ENCODE data around the gene GTPBP1. TPM values are rescaled to one million over a fixed set of nuclear protein-coding genes. Genes with fewer than 3 reads are reported as not detected.

Gene GTPBP1
- total and polyA plus RNA-seq, 12 donors: 13.5 to 53.2 (median 33.8) TPM

- peaks cover 22 to 100% (median 95%) of the 10 kb centered on the region in 9 donors for H3K36me3 ChIP-seq
- peaks cover 0 to 9% (median 0%) of the 10 kb centered on the region in 9 donors for H3K4me1 ChIP-seq
- DNase-seq (no peak), ATAC-seq (no peak)
- H3K27me3 ChIP-seq: no peaks in the 10 kb centered on the region
- H3K27ac ChIP-seq: no peak overlapping the region
- intact Hi-C loops (cut with DNase I): no loop called here
- 87 to 92% methylated on average over 6 of the region's 6 CpGs for whole genome bisulfite sequencing, 2 donors
- H3K4me3 ChIP-seq: no peak overlapping the region
- TF ChIP-seq, protein P1, sequence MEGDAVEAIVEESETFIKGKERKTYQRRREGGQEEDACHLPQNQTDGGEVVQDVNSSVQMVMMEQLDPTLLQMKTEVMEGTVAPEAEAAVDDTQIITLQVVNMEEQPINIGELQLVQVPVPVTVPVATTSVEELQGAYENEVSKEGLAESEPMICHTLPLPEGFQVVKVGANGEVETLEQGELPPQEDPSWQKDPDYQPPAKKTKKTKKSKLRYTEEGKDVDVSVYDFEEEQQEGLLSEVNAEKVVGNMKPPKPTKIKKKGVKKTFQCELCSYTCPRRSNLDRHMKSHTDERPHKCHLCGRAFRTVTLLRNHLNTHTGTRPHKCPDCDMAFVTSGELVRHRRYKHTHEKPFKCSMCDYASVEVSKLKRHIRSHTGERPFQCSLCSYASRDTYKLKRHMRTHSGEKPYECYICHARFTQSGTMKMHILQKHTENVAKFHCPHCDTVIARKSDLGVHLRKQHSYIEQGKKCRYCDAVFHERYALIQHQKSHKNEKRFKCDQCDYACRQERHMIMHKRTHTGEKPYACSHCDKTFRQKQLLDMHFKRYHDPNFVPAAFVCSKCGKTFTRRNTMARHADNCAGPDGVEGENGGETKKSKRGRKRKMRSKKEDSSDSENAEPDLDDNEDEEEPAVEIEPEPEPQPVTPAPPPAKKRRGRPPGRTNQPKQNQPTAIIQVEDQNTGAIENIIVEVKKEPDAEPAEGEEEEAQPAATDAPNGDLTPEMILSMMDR (IDR thresholded peaks at IDR 0.05): no peak
- H3K9me3 ChIP-seq: no peaks in the 10 kb centered on the region
Observed at GRCh38 chr22:38744981-38745380, 39.2 kb downstream of the GTPBP1 start.

DNA sequence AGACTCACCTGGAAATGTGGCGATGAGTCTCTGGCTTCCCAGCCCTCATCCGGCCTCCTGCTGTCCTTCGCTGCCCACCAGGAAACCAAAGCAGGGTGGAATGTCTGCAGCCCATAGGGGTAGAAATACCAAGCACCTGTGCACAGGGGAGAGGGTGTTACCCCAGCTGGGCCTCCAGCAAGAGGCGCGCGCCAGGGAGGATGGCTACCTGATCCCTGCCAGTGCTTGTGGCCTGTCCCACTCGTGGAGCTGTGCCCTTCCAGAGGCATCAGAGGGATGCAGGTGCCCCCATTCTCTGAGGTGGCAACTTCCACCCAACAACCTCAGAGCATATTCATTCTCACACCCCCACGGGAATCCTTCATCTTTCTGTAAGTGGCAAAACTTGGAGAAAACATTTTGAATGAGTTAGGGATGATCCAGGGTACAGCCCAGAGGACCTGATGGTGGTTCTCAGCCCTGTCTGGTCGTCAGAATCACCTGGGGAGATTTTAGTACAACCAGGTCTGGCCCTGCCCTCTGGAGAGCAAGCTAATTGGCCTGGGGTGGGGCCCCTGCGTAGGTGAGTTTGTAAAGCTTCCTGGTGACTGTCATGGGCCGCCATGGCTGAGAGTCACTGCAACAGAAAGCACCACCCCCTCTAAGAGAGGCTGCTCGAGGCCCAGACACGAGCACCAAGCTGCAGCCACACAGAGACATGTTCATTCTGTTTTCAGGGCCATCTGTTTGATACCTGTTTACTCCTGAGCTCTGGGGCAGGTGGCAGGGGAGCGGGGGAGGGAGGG lies 40.1 kb downstream of the GTPBP1 start:
- 90 to 92% methylated on average over 14 of the region's 14 CpGs for WGBS, 2 donors
- intact Hi-C loops (cut with DNase I): no loop called here
- no peak for ATAC-seq

DNA sequence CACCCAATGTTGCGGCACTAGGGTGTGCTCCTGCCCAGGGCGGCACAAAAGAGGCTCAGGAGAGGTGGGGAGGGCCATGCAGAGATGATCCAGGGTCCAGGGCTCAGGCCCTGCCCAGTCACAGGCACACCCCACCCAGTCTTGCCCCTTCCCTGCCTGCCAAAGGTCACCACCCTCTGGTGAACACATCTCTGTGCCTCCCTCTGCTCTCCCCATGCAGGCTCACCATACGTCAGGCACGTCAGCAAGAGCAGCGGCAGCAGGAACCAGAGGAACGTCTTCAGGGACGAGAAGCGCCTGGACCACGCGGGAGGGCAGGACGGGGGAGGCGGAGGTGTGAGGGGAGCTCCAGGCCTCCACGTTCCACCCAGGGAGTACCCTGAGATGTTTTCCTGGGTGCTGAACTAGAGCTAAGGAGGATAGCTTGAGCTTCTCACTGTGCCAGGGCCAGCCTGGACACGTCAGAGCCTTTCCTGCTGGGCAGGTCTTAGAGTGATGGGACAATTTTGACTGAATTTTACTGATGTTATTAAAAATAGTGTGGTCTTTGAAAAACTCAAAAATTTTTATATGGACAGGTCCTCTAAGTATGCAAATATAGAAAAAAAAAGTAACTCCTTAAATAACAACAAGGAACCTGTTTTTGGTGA lies 42.9 kb downstream of the GTPBP1 start:
- DNase-seq (no peak), ATAC-seq (no peak)
- peaks cover 8 to 100% (median 84%) of the 10 kb centered on the region in 9 donors for H3K36me3 ChIP-seq
- no peak overlapping the region for H3K4me3 ChIP-seq
- H3K27me3 ChIP-seq: no peaks in the 10 kb centered on the region
- intact Hi-C loops (cut with DNase I): no loop called here
- TF ChIP-seq, protein P1 (IDR thresholded peaks at IDR 0.05): no peak
- H3K27ac ChIP-seq: peak overlapping the region in 1 of 10 donors; percentile 20
- no peaks in the 10 kb centered on the region for H3K9me3 ChIP-seq
- H3K4me1 ChIP-seq: peaks cover 0 to 35% (median 5%) of the 10 kb centered on the region in 9 donors
- WGBS, 2 donors: 85 to 88% methylated on average over 14 of the region's 14 CpGs

More for the DNA sequence above, 40.1 kb downstream of the GTPBP1 start:
- TF ChIP-seq, protein P1 (IDR thresholded peaks at IDR 0.05): no peak
- Histone ChIP-seq H3K36me3 (peaks cover 19 to 100% (median 95%) of the 10 kb centered on the region in 9 donors), H3K4me3 (no peak overlapping the region), H3K27ac (no peak overlapping the region), H3K9me3 (no peaks in the 10 kb centered on the region), H3K4me1 (peaks cover 0 to 9% (median 0%) of the 10 kb centered on the region in 9 donors), H3K27me3 (no peaks in the 10 kb centered on the region)
- DNase-seq: no peak

DNA sequence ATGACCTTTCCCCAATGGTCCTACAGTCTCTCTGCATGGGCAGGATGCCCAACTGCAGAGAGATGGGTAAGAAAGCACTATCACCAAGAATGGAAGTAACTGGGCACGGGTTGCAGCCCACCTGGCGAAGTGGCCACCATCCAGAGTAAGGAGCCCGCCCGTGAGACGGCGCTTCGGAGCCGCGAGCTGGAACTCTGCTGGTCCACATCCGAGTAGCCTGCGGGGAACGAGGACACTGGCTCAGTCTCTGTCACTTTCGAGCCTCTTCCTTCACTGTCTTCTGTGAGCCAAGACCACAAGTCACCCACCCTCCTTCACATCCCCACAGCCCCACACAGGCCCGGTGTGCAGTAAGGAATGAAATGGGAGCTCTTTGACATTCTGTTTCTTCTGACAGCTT lies 44.4 kb downstream of the GTPBP1 start:
- Histone ChIP-seq H3K27me3 (no peaks in the 10 kb centered on the region), H3K36me3 (peaks cover 8 to 86% (median 70%) of the 10 kb centered on the region in 9 donors), H3K4me3 (no peak overlapping the region), H3K4me1 (peaks cover 0 to 48% (median 20%) of the 10 kb centered on the region in 9 donors), H3K27ac (peak overlapping the region in 1 of 10 donors; percentile 97), H3K9me3 (no peaks in the 10 kb centered on the region)
- no peak for ATAC-seq
- intact Hi-C loops (cut with DNase I): loop anchor here in 4 of 10 donors (5.0 to 10.0 kb wide), 3 partner anchors 33 to 45 kb away; partner anchors contain the start of genes GTPBP1 (in 3 of the 4) and JOSD1 (in 1 of the 4)
- TF ChIP-seq, protein P1 (IDR thresholded peaks at IDR 0.05): no peak
- WGBS, 2 donors: 96 to 97% methylated on average over 14 of the region's 14 CpGs
- no peak for DNase-seq
